HS-5 (cell line): ENCODE data around the gene SH2B3.
"Not testable (repeated sequence)": the region's sequence is repeated elsewhere in the genome, so short reads cannot be mapped to it uniquely, and the experiment has no call there.

Experiments used
- DNase-seq: peaks from one replicate; pipeline ENCODE4 v3.0.0-alpha.2; 2012; ENCODE audit warnings: low read depth

Gene SH2B3

DNA sequence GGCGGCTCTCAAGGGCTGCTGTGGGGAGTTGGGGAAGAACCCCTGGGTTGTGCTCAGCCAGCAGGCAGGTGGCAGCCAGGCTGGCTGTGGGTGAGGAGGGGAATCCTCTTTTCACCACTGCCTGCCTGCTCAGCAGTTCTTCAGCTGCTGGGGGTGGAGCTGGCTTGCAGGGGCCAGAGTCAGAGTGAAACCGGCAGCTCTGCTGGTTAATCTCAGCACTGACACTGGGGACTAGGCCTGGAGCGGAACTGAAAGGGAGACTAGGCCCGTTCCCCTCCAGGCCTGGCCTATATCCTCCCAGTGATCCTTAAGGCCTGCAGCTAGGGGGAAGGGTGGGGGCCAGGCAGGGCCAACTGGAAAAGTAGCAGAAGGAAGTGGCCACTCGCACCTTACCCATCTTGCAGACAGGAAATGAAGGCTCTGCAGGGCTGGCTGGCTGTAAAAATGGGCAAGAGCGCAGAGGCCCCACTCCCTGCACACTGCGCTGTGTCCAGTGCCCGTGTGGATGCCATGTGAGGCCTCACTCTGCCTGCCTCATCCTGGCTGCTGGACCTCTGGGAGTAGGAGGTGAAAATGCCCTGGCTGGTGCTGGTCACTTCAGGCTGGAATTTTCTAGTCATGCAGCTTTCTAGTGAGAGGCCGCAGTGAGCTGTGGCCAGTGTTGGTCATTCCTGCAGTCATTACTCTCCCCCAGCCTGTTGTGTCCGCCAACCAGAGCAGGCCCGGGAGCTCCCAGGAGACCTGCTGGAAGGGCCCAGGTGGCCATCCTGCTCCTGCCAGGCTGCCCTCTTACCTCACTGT lies 39.4 kb downstream of the SH2B3 start:
- no peak for DNase-seq

DNA sequence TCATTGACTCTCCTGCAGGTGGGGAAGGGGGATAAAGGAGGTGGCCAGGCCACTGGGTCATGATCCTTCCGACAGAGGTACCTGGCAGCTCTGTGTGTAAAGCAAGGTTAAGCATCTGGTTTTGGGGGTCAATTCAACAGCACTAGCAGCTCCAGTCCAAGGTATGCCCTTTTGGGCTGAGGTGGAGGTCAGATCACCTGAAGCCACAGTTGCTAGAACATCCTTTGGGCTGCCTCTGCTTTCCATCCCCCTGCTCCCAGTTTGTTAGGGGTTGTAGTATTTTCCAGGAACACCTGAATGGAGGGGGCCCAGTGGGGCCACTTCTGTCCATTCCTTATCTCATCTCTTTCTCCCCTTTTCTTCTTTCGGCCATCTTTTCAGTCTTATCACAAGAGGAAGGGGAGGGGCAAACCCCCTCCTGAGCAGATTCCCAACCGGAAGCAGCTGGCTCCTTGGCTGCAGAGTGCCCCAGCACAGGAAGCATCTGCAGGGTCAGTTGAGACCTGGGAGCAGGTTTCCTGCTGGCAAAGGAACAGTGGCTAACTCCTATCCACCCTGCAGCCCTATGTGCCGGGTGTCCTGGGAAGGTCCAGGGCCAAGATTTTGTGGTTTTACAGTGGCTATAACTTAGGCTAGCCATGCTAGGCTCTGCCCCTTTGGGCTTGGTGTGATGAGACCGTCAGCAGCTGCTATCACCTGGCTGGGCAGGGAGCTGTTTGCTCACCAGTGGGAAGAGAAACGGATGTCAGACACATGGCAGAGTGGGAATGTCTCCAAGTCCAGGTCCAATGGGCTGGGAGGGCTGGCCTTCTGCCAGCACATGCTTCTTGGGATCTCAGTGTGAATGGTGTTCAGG lies 40.2 kb downstream of the SH2B3 start:
- no peak for DNase-seq

DNA sequence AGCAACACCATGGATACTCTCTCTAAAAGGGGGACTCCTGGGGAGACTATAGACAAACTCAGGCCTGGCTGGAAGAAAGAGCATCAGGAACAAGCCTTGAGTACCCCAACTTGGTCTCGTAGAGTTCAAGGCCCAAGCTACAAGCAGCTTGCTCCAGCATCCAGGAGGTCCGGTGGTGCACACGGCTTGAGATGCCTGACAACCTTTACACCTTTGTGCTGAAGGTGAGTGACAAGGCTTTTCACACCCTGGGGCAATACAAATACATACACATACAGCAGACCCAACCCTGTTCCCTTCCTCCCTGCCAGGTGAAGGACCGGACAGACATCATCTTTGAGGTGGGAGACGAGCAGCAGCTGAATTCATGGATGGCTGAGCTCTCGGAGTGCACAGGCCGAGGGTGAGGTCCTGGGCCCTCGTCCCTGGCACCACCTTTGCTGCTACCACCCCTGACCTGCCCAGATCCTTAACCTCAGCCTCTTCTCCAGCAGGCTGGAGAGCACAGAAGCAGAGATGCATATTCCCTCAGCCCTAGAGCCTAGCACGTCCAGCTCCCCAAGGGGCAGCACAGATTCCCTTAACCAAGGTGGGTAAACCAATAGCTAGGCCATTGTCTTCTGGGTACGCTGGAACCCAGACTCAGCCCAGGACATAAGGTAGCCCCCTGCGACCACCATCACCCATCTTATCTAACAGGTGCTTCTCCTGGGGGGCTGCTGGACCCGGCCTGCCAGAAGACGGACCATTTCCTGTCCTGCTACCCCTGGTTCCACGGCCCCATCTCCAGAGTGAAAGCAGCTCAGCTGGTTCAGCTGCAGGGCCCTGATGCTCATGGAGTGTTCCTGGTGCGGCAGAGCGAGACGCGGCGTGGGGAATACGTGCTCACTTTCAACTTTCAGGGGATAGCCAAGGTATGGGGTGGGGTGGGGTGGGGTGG lies 41.2 kb downstream of the SH2B3 start:
- DNase-seq: no peak

DNA sequence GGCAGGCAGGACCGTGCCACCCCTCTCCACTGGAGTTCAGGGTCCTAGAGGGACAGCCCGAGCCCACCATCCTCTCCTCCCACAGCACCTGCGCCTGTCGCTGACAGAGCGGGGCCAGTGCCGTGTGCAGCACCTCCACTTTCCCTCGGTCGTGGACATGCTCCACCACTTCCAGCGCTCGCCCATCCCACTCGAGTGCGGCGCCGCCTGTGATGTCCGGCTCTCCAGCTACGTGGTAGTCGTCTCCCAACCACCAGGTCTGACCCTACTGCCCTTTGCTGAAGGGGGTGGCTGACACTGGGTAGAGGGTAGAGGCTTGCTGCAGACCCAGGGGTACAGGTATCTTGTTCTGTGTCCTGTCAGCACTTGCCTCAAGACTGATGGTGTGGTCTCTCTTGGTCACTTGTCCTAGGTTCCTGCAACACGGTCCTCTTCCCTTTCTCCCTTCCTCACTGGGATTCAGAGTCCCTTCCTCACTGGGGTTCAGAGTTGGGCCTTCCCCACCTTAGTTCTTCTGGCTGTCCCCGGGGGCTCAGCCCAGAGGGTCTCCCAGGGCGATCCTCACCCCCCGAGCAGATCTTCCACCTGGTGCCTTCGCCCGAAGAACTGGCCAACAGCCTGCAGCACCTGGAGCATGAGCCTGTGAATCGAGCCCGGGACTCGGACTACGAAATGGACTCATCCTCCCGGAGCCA lies 42.0 kb downstream of the SH2B3 start:
- DNase-seq: no peak

DNA sequence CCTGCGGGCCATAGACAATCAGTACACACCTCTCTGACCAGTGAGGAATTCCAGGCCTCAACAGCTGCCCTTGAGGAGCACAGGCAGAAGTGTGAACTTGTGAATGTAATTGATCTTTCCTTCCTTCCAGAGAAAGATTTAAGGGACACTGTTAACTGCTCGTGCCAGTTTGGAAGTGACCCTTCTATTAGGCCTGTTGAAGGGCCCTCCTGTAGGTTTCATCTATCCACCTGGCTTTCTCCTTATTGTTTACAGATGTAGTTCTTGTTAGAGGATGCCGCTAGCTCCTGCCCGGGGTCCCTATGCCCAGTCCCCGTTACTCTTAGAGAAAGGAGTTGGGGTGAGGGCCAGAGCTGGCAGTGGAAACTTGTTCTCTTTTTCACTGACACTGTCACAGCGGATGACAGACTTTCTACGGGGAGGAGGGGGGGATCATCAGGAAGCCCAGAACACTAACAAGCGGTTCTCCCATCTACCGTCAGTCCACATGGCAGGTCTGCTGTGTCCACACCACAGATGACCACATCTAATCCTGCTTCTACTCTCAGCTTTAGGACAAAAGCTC lies 42.6 kb downstream of the SH2B3 start:
- DNase-seq: no peak

DNA sequence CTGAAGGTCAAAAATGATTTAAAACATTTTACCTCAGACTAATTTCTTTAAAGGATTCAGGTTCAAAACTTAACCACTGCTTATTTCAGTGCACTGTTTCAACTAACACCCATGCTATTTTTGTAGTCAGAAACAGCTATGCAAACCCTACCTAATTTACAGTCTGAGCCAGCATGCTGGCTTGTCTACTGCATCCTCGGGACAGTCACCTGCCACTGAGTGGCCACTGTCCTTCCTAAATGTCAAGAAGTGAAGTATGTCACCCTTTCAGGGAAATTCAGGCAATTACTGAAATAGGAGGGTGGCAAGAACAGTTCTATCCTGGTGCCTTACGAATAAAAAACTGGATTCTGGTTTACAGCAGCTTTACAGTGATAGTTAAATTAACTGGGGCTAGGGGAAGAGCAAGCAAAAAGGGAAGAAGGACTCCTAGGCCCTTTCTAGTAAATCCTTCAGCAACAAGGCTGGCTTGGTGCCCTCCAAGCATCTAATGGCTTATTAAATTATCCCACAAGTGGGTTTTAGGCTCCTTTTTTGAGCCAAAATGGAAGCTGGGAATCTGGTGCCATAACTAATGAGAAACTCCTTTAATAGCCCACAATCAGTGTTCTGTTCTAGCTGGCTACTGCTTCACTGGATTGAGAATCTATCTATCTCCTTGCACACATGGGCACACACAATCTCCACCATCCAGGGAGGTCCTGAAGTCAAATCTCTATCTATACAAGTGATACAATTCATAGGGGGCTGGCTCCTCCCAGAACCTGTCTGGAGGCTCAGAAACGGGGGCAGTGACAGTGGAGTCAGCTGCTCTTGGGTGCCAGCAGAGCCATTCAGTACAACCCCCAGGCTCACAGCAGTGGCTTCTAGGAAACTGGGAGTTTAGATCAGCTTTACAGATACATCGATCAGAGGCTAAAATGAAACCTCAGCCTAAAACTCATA lies 43.4 kb downstream of the SH2B3 start:
- no peak for DNase-seq

DNA sequence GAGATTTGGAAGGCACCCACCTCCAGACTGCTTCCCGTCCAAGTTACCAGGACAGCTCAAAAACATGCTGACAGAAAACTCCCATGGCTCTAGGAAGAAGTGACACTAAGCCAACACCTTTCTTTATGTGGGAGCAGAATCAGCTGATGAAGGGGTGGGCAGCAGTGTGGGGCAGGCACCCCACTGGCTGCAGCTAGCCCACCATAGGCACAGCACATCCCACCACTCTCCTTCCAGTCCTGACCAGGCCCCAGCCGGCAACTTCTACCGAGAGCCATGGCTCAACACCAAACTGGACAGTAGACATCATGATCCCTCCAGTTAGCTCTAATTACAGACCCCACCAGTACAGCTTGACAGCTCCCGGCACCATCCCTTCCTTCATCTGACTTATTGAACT lies 45.0 kb downstream of the SH2B3 start:
- no peak for DNase-seq

DNA sequence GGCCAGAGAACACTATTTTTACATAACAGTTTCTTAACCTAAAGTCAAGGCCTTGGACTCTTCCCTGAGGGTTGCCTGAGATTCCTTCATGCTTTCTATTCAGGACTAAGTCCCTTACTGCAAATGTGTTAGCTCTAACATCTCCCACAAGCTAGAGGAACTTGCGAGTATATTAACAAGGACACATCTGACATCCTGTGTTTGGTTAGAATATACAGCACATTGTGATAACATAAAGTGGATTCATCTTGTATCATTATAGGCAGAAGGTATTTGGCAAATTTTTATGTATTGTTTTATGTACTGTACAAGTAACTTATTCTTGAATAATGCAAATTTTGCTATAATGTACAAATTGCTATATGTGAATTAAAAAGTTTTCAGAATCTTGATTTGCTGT lies 45.5 kb downstream of the SH2B3 start:
- no peak for DNase-seq

DNA sequence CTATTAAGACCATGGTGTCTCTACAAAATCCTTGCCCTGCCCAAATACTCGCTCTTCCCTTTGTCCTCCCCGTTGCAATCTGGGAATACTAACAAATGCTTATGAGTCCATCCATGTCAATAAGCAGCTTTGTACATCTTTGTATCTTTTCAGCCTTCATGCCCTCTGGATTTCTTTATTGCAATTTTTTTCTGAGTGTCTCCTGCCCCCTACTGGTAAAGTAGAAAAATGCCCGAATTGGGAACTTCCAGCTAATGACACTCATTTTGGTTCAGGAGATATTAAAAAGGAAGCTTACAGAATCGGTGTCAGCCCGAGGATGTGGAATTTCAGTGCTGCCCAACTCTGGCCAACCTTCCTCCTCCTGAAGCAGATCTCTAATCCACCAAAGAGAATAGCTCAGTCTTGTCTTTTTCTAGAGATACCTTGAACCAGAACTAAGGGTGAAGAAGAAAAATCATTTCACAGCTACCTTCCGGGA lies 46.0 kb downstream of the SH2B3 start:
- DNase-seq: no peak

DNA sequence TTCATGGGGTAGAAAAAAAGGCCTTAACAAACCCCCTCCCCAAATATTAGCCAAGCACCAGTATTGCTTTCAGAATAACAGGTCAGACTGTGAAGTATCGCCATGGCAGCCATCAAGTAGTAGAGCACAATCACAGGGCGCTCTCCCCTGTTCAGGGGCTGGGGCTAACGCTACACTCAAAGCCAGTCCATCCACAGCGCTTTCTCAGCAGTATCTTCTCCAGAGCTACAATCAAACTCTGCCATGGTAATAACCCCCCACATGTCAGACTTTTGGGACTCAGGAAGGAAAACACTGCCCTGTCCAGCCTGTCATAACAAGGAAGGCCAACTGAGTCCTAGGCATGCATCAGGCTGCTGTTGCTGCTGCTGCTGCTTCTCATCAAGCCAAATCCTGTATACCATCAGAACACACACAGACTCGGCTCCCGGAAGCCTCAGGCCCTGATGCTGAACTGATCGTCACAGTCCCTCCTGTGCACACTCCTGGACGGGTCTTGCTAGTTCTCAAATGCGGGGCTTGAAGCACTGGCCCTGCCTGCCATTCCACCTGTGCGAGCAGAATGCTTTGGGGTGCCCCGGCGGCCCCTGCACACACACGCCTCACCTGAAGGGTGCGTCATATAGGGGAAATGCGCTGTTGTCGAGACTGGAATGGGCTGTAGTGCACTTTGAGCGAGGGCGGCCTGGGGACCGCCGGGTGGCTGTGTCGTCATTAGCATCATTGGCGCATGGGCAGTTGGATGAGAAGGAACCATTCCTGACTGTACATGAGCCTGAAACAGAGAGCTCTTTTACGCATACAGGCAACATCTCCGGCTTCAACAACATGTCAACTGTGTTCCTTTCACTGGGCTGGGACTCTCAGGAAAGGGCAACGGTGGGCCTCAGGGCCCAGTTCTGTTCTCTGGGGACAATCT lies 47.6 kb downstream of the SH2B3 start:
- DNase-seq: no peak

DNA sequence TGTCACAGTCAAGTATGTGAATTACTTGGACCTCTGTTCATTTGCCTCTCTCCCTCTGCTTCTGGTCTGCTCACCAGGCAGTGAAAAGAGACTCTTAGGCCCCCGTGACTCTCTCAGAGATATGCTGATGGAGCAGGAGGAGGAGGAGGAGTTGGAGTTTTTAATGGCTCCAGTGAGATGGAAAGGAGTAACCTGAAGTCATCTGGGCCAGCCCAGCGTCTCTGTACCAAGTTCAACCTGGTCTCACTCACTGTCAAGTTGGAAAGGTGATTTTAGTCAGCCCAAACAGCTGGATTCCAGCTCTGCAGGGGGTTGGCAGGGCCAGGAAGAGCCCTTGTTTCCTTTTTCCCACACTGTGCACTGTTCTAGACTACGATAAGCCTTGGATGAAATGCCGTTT lies 48.6 kb downstream of the SH2B3 start:
- no peak for DNase-seq

DNA sequence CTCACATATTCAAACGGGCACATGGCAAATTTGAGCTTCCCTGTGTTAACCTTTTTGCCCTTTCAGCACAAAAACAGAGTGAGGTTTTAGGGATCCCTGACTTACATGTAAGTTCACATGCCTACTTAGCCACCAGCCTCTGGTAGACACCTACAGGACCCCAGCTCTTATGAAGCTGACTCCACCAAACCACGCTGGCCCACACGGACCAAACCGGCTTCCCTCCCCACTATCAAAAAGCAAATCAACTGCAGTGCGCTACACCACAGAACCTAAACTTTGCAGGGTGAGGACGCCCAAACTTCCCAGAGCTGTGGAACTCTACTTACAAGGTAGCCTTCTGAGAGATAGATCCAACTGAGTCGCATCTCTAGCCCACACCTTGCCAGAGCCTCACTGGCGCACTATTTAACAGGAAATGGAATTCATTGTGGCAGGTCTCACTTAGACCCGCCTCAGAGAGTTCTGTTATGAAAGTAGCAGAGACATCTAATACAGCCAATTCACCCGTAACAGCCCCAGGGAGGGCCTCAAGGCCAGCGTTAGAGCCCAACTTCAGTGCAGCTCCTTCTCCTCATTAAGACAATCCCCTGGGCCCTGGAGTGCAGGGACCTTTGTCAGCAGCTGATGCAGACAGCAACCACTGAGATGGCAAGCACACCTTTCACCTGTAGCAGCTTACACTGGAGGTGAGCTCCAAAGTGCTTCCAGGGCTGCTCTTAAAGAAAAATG lies 49.2 kb downstream of the SH2B3 start:
- no peak for DNase-seq

DNA sequence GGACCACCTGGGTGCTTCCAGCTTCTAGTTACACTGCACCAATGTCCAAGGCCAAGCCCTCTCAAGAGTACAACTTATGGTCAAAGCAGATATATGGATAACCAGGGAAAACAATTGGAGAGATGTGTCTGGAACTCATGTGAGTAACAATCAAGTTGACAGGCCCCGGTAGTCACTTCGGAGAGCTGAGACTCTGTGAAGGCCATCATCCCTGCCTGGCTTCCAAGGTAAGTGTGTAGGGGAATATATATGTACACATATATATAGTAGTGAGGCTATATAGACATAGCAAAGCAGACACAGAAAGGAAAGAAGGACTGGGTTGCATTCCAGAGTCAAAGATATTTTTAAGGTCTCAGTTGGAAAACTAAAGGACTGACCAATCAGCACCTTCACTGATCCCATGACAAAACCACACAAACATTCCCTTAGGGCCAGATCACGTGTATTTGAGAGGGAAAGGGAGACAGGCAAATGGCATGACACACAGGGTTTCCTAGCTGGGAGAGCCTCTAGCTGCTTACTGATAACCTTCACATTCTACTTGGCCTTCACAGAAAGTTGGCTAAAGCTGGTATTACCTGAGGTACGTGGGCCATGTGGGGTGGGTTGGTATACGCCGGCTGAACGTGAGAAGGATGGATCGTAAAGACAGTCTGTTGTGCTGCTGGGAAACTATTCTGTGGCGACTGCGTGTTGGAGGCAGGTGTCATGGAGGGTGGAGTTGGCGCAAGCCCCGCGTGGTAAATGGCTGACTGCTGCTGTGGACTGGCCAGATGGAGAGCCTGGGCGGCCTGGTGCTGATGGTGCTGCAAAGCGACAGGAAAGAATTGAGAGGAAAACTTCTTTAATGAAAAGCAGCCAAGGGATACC lies 50.0 kb downstream of the SH2B3 start:
- DNase-seq: no peak

DNA sequence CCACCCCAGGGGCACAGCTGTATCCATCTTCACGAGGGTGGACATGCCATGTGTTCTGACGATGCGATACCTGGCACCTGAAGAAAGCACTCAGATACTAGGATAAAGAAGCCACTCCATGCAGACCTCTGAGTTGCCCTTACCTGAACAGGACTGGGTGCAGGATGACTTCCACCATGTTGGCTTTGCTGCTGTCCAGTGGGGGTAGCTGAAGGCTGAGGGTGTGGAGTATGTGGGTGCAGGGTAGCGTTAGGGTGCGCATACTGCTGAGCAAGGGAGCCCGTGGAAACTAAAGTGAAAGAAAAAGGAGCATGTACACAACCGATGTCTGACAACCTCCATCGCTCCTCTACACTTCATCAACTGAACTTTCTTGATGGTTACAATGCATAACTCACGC lies 51.3 kb downstream of the SH2B3 start:
- DNase-seq: no peak

DNA sequence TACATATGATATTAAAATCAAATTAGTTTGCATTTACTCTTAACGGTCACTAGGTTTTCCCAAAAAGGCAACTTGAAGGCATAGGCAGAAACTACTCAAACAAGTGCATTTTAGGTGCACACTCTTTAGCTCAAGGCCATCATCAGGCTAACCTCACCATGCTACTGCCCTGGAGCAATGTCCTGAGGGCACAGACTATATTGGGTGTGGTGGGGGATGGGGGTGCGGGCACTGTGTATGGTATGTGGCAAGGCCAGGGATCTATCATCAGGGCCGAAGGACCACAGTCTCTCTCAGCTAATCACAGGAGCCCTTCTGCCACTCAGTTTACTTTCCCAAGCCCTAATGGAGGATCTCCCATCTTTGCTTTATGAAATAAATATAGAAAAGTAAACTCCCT lies 51.9 kb downstream of the SH2B3 start:
- no peak for DNase-seq

DNA sequence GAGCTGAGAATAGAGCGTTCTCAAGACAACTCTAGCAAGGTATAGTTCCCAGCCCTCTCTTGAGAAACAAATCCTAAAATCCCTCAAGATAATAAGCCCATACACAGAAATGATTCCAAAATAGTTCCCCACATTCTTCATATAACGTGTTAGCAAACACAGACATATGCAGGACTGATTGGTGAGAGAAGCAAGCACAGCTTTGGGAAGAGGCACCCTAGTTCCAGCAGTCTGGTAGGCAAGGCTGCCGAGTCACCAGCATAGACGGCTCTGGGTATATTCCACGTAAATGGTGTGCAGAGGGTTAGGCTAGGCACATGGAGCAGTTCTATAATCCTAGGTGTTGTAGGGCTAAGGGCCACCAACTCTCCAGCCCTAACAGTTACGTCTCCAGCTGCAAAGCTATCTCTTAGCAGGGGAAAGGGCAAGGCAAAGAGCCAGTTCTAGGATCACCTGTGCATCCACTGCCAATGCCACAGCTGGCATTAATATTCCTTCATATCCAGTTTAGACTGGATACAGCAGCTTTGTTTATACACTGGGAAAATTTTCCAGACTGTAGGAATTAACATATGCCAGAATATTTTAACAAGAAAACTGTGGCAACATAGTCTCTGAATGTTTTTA lies 52.9 kb downstream of the SH2B3 start:
- DNase-seq: no peak

DNA sequence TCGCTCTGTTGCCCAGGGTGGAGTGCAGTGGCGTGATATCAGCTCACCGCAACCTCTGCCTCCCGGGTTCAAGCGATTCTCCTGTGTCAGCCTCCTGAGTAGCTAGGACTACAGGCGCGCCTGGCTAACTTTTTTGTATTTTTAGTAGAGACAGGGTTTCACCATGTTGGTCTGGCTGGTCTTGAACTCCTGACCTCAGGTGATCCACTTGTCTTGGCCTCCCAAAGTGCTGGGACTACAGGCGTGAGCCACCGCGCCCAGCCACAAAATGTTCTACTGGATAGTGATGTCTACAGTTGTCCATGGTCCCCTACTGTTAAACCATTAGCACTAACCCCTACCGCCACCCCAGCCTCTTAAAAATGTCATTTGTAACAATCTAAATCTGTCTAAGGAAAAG lies 54.4 kb downstream of the SH2B3 start:
- not testable (repeated sequence) for DNase-seq
